Colonic mucosa (tissue), 4 donors: Measurements from ENCODE around the gene PPP2CA. TPM values are rescaled to one million over a fixed set of nuclear protein-coding genes. Genes with fewer than 3 reads are reported as not detected.

Experiments used
- DNase-seq: peaks from one replicate; pipeline ENCODE4 v3.0.0-alpha.2; 2020
- H3K27ac ChIP-seq: fragments of 200-600 bp; one replicate; pipeline ENCODE4 v1.8.0; 2021
- H3K27me3 ChIP-seq: fragments of 200-600 bp; one replicate; pipeline ENCODE4 v1.8.0; 2021
- H3K36me3 ChIP-seq: fragments of 200-600 bp; one replicate; pipeline ENCODE4 v1.8.0; 2021
- H3K4me1 ChIP-seq: fragments of 200-600 bp; one replicate; pipeline ENCODE4 v1.8.0; 2021; ENCODE audit warnings: mild to moderate bottlenecking
- H3K4me3 ChIP-seq: fragments of 200-600 bp; one replicate; pipeline ENCODE4 v1.8.0; 2021
- H3K9ac ChIP-seq, 2 donors: one replicate each; pipeline ENCODE4 v1.7.0; 2013; ENCODE audit warnings: control low read depth in 2 of 2, low read depth in 2 of 2, low read length in 2 of 2
- H3K9me3 ChIP-seq: fragments of 200-600 bp; one replicate; pipeline ENCODE4 v1.8.0; 2021
- CTCF ChIP-seq: fragments of 200-600 bp; IDR thresholded peaks from one replicate; pipeline ENCODE4 v1.8.0; 2022; ENCODE audit warnings: antibody characterized with exemption, mild to moderate bottlenecking
- intact Hi-C: fragments of 100-400 bp; cut with DNase I; formaldehyde crosslinking; loops from one replicate; pipeline ENCODE4 v1.14.1; 2022
- total RNA-seq, 2 donors: library from RNA; stranded (reverse); fragmentation: NEBNext Ultra II Directional in 1 of 2; extraction: Animal tissue kit (Norgen Biotek cat#: 25700) in 1 of 2; gene quantifications; one replicate each; pipeline ENCODE4 v1.2.1, GENCODE V29; 2021
- donor health status: healthy.
- donor health status: DM: no; HTN: no; CAD: no.
- donor health status: DM: no; HTN: no; CAD: no.

PPP2CA gene
- total RNA-seq, 2 donors from 2014 or later, result 147 to 150 TPM

GRCh38 chr5:134246771-134247427, 21.0 kb upstream of the PPP2CA start:
- no peaks in the 10 kb centered on the region for H3K36me3 ChIP-seq
- H3K9me3 ChIP-seq, result no peaks in the 10 kb centered on the region
- DNase-seq, result no peak
- TF ChIP-seq CTCF, result no peak
- H3K27me3 ChIP-seq, result no peaks in the 10 kb centered on the region
- intact Hi-C loops, result no loop called here
- H3K4me3 ChIP-seq, result no peak overlapping the region
- H3K9ac ChIP-seq, result no peak overlapping the region
- H3K27ac ChIP-seq, result no peak overlapping the region
- H3K4me1 ChIP-seq, result no peaks in the 10 kb centered on the region

GRCh38 chr5:134245692-134246091, 19.8 kb upstream of the PPP2CA start:
- Histone ChIP-seq H3K9me3 (no peaks in the 10 kb centered on the region), H3K27ac (no peak overlapping the region), H3K36me3 (no peaks in the 10 kb centered on the region), H3K9ac (no peak overlapping the region), H3K27me3 (no peaks in the 10 kb centered on the region), H3K4me1 (no peaks in the 10 kb centered on the region), H3K4me3 (no peak overlapping the region)
- no peak for DNase-seq
- no peak for TF ChIP-seq CTCF
- intact Hi-C loops, result no loop called here

GRCh38 chr5:134245101-134245604, 19.3 kb upstream of the PPP2CA start:
- Histone ChIP-seq H3K27ac (no peak overlapping the region), H3K9ac (no peak overlapping the region)

GRCh38 chr5:134242146-134242545, 16.3 kb upstream of the PPP2CA start:
- intact Hi-C loops, result no loop called here
- no peak overlapping the region for H3K4me3 ChIP-seq
- H3K4me1 ChIP-seq, result no peaks in the 10 kb centered on the region
- no peaks in the 10 kb centered on the region for H3K36me3 ChIP-seq
- no peak for DNase-seq
- H3K27me3 ChIP-seq, result no peaks in the 10 kb centered on the region
- no peak for TF ChIP-seq CTCF
- no peak overlapping the region for H3K27ac ChIP-seq
- no peak overlapping the region for H3K9ac ChIP-seq
- no peaks in the 10 kb centered on the region for H3K9me3 ChIP-seq

More at GRCh38 chr5:134245101-134245604, 19.3 kb upstream of the PPP2CA start:
- no peaks in the 10 kb centered on the region for H3K36me3 ChIP-seq
- no peak for DNase-seq
- no peaks in the 10 kb centered on the region for H3K27me3 ChIP-seq
- intact Hi-C loops, result no loop called here
- H3K4me1 ChIP-seq, result no peaks in the 10 kb centered on the region
- H3K4me3 ChIP-seq, result no peak overlapping the region
- H3K9me3 ChIP-seq, result no peaks in the 10 kb centered on the region
- TF ChIP-seq CTCF, result no peak

GRCh38 chr5:134240421-134240962, 14.6 kb upstream of the PPP2CA start:
- TF ChIP-seq CTCF, result no peak
- no peaks in the 10 kb centered on the region for H3K9me3 ChIP-seq
- H3K4me3 ChIP-seq, result no peak overlapping the region
- no peak overlapping the region for H3K27ac ChIP-seq
- no peaks in the 10 kb centered on the region for H3K27me3 ChIP-seq
- no peaks in the 10 kb centered on the region for H3K36me3 ChIP-seq
- no peak overlapping the region for H3K9ac ChIP-seq
- no peaks in the 10 kb centered on the region for H3K4me1 ChIP-seq
- intact Hi-C loops, result no loop called here
- DNase-seq, result no peak
